WERI-Rb-1 (cell line): Measurements from ENCODE around the gene MROH8.

Experiments used
- DNase-seq: peaks from one replicate; pipeline ENCODE4 v3.0.0-alpha.2; 2020
- H3K27ac ChIP-seq: fragments of 250-450 bp; sonication (Bioruptor Pico); 2 replicates; pipeline ENCODE4 v1.5.1; 2020; ENCODE audit warnings: mild to moderate bottlenecking, moderate library complexity
- H3K27me3 ChIP-seq: fragments of 250-450 bp; sonication (Bioruptor Pico); 2 replicates; pipeline ENCODE4 v1.5.1; 2021; ENCODE audit warnings: mild to moderate bottlenecking, low read depth, moderate library complexity; ENCODE audit not compliant: insufficient read depth, severe bottlenecking
- H3K36me3 ChIP-seq: fragments of 250-450 bp; sonication (Bioruptor Pico); 2 replicates; pipeline ENCODE4 v1.5.1; 2020; ENCODE audit warnings: mild to moderate bottlenecking, moderate library complexity
- H3K4me3 ChIP-seq: 2 replicates; pipeline ENCODE4 v1.5.1; 2011; ENCODE audit warnings: low read depth, mild to moderate bottlenecking, control low read depth, low read length
- H3K9me3 ChIP-seq: fragments of 250-450 bp; sonication (Bioruptor Pico); 2 replicates; pipeline ENCODE4 v1.5.1; 2021; ENCODE audit warnings: mild to moderate bottlenecking, moderate library complexity; ENCODE audit not compliant: severe bottlenecking
- CTCF ChIP-seq: IDR thresholded peaks from 2 replicates; pipeline ENCODE4 v1.5.1; 2011; ENCODE audit warnings: low read depth, mild to moderate bottlenecking, control low read depth, inconsistent platforms, low read length

Gene MROH8

DNA sequence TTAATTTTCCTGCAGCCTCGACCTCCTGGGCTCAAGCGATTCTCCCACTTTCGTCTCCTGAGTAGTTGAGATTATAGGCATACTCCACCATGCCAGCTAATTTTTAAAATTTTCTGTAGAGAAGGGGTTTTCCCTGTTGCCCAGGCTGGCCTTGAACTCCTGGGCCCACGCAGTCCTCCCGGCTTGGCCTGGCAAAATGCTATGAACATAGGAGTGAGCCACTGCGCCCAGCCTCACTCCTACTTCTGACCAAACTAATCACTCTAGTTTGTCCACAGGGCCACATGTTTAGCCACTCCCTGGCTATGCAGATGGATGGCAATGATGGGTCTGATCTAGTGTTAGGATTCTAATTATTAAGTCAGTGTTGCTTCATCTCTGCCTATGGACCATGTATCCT is 32.1 kb downstream of the MROH8 start:
- Histone ChIP-seq H3K27ac (no peak overlapping the region), H3K36me3 (peaks cover 3% of the 10 kb centered on the region; the same call in 1 of the 2 replicates), H3K27me3 (no peaks in the 10 kb centered on the region), H3K9me3 (no peaks in the 10 kb centered on the region), H3K4me3 (no peak overlapping the region)
- no peak for DNase-seq
- TF ChIP-seq CTCF = no peak

DNA sequence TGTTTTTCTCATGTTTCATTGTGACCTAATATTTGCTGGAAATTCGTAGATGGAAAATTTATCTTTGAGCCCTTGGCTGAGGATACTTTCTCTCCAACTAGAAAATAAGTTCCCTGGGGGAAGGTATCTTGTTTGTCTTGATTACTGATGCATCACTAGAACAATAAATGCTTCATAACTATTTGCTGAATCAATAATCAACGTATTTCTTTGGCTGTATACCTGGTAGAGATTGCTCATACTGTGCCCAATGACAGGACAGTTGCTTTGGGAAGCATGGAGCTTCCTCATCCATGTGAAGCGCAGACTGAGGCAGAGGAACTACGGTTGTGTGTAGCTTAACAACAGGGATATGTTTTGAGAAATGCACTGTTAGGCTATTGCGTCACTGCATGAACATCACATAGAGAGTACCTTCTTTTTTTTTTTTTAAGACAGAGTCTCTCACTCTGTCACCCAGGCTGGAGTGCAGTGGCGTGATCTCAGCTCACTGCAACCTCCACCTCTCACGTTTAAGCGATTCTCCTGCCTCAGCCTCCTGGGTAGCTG is 34.4 kb downstream of the MROH8 start:
- Histone ChIP-seq H3K4me3 (no peak overlapping the region), H3K9me3 (no peaks in the 10 kb centered on the region), H3K27ac (no peak overlapping the region), H3K36me3 (no peaks in the 10 kb centered on the region; the same call in 1 of the 2 replicates), H3K27me3 (no peaks in the 10 kb centered on the region)
- TF ChIP-seq CTCF = no peak
- DNase-seq = no peak

DNA sequence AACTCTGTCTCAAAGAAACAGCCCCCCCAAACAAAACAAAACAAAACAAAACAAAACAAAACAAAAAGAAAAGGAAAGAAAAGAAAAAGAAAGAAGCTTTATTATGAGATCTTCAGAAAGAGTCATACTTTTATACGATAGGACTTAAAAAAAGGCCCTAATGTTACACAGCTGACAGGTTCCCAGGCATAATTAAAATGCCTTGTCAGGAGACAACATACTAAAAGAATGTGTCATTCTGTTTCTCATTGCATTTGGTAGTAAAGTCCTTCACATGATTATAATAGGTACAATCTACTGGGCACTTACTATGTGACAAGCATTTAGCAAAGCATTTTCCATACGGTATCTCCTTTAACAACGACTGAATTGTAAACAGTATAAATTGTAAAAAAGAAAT is 36.6 kb downstream of the MROH8 start:
- Histone ChIP-seq H3K27me3 (no peaks in the 10 kb centered on the region), H3K9me3 (no peaks in the 10 kb centered on the region), H3K27ac (no peak overlapping the region), H3K36me3 (no peaks in the 10 kb centered on the region; the same call in 1 of the 2 replicates), H3K4me3 (no peak overlapping the region)
- no peak for TF ChIP-seq CTCF
- DNase-seq = no peak

DNA sequence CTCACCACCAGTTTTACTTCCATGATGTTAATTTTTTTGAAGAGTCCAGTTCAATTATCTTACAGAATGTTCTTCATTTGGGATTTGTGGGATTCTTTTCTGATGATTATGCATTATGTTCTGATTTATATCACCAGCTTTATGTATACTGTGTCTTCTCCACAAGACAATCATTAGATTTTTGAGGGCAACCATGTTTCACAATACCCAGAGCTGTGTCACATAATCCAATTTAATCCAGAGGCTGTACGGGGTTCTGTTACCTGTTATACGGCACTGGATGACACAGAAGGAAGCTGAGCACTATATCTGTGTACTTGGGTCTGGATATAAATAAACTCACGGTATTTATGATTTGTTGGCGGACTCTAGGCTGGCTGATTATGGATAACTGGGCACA is 41.8 kb downstream of the MROH8 start:
- Histone ChIP-seq H3K27me3 (no peaks in the 10 kb centered on the region), H3K9me3 (no peaks in the 10 kb centered on the region), H3K36me3 (no peaks in the 10 kb centered on the region; the same call in 1 of the 2 replicates), H3K4me3 (no peak overlapping the region), H3K27ac (no peak overlapping the region)
- no peak for DNase-seq
- no peak for TF ChIP-seq CTCF

DNA sequence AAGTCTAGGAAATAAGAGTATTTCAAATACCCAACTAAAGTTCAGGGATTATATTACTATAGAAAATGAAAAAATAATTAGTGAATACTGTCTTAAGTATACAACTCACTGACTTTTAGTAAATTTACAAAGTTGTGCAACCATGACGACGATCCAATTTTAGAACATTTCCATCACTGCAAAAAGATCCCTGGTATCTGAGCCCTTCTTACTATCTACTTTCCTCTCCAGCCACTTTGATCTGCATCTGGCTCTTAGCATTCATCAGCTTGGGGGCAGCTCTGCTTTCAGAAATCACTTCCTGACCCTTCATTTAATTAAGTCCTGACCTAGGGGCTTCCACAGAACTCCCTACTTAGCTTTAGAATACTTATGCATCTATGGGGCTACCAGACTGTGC is 45.4 kb downstream of the MROH8 start:
- no peak for TF ChIP-seq CTCF
- H3K4me3 ChIP-seq = no peak overlapping the region
- DNase-seq = no peak
- H3K9me3 ChIP-seq = no peaks in the 10 kb centered on the region
- no peak overlapping the region for H3K27ac ChIP-seq
- no peaks in the 10 kb centered on the region for H3K36me3 ChIP-seq
- no peaks in the 10 kb centered on the region for H3K27me3 ChIP-seq

DNA sequence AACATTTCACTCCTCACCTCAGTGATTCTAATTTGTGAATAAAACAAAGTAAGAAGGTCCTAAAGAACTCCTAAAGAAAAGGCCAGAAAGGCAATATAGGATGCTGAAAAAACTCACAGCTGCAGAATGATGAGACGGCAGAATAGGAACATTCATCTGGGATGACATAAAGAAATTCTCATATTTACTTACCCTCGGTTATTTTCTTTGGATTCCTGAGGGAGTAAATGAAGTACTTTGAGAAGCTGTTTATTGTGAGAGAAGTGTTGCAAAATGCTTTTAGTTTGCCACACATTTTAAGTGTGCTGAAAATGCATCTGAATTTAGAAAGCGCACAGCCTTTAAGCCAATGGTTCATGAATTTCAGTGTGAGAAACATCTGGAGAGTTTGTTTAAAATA is 47.9 kb downstream of the MROH8 start:
- H3K27ac ChIP-seq = no peak overlapping the region
- no peaks in the 10 kb centered on the region for H3K9me3 ChIP-seq
- H3K27me3 ChIP-seq = no peaks in the 10 kb centered on the region
- TF ChIP-seq CTCF = no peak
- no peak for DNase-seq
- no peaks in the 10 kb centered on the region for H3K36me3 ChIP-seq
- H3K4me3 ChIP-seq = no peak overlapping the region
